Measurements from ENCODE around the gene PHIP.
A peak's percentile ranks its signal among the peaks of the same experiment; 100 is the strongest.

The PHIP gene

DNA sequence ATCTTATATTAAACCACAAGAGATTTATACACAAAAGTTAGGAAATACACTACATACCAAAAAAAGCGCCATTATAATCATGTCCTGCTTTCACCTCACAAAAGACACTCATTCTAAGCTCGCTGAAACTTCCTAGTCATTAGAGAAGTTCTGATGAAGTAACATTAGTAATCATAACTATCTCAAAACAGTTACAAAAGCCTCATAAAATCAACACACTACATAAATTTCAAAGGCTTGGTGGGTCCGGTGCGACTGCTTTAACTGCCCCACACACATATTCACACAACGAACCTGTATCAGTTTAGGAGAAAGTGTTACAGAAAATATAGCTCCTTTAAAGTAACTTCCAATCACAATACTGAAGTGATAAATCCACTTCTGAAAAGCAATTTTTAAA lies 1.9 kb downstream of the PHIP start (continued):
- TF ChIP-seq, protein P1, sequence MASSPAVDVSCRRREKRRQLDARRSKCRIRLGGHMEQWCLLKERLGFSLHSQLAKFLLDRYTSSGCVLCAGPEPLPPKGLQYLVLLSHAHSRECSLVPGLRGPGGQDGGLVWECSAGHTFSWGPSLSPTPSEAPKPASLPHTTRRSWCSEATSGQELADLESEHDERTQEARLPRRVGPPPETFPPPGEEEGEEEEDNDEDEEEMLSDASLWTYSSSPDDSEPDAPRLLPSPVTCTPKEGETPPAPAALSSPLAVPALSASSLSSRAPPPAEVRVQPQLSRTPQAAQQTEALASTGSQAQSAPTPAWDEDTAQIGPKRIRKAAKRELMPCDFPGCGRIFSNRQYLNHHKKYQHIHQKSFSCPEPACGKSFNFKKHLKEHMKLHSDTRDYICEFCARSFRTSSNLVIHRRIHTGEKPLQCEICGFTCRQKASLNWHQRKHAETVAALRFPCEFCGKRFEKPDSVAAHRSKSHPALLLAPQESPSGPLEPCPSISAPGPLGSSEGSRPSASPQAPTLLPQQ (tag by site-specific recombination; IDR thresholded peaks at IDR 0.05): peak; percentile 84
- no peak for TF ChIP-seq ZNF704 (tag by site-specific recombination; IDR thresholded peaks at IDR 0.05)
- no peak for TF ChIP-seq TCF7L2 (IDR thresholded peaks at IDR 0.05; ENCODE audit: borderline replicate concordance, low read depth, low read length)
- TF ChIP-seq ZNF266 (tag by site-specific recombination; IDR thresholded peaks at IDR 0.05; ENCODE audit: low read depth): no peak
- no peak for TF ChIP-seq ZNF24 (tag by site-specific recombination; IDR thresholded peaks at IDR 0.05)
- no peak for TF ChIP-seq ZBTB10 (tag by site-specific recombination; IDR thresholded peaks at IDR 0.05)
- TF ChIP-seq ZNF23 (tag by site-specific recombination; IDR thresholded peaks at IDR 0.05; ENCODE audit: borderline replicate concordance): no peak
- no peak for TF ChIP-seq INSM2 (tag by site-specific recombination; IDR thresholded peaks at IDR 0.05)

- H3K4me1 ChIP-seq (ENCODE audit: control insufficient read depth, insufficient read depth, low read length): peaks cover 4% of the 10 kb centered on the region
- TF ChIP-seq SP3 (tag by site-specific recombination; IDR thresholded peaks at IDR 0.05): no peak
- TF ChIP-seq ZBTB1 (tag by site-specific recombination; IDR thresholded peaks at IDR 0.05): no peak
- TF ChIP-seq SP2 (tag by site-specific recombination; IDR thresholded peaks at IDR 0.05): no peak
- no peak for TF ChIP-seq ZNF768 (tag by site-specific recombination; IDR thresholded peaks at IDR 0.05)
- no peak for TF ChIP-seq ZNF626 (tag by site-specific recombination; IDR thresholded peaks at IDR 0.05)
- TF ChIP-seq ZNF600 (tag by site-specific recombination; IDR thresholded peaks at IDR 0.05): no peak
- no peak for TF ChIP-seq ZNF433 (tag by site-specific recombination; IDR thresholded peaks at IDR 0.05; ENCODE audit: low read depth)
- TF ChIP-seq ZNF292 (tag by site-specific recombination; IDR thresholded peaks at IDR 0.05; ENCODE audit: borderline replicate concordance, low read depth): no peak
- no peak for TF ChIP-seq ZNF24 (tag by site-specific recombination; IDR thresholded peaks at IDR 0.05)
- TF ChIP-seq ZNF404 (tag by site-specific recombination; IDR thresholded peaks at IDR 0.05): no peak
- TF ChIP-seq ZNF391 (tag by site-specific recombination; IDR thresholded peaks at IDR 0.05; ENCODE audit: borderline replicate concordance, low read depth): no peak
- no peak for TF ChIP-seq ZNF133 (tag by site-specific recombination; IDR thresholded peaks at IDR 0.05)
- no peak for TF ChIP-seq ZNF266 (tag by site-specific recombination; IDR thresholded peaks at IDR 0.05; ENCODE audit: low read depth)
- no peak for TF ChIP-seq HOXC10 (CRISPR knock-in tag; IDR thresholded peaks at IDR 0.05)
- TF ChIP-seq ZBTB48 (tag by site-specific recombination; IDR thresholded peaks at IDR 0.05): no peak
- TF ChIP-seq, protein P2, sequence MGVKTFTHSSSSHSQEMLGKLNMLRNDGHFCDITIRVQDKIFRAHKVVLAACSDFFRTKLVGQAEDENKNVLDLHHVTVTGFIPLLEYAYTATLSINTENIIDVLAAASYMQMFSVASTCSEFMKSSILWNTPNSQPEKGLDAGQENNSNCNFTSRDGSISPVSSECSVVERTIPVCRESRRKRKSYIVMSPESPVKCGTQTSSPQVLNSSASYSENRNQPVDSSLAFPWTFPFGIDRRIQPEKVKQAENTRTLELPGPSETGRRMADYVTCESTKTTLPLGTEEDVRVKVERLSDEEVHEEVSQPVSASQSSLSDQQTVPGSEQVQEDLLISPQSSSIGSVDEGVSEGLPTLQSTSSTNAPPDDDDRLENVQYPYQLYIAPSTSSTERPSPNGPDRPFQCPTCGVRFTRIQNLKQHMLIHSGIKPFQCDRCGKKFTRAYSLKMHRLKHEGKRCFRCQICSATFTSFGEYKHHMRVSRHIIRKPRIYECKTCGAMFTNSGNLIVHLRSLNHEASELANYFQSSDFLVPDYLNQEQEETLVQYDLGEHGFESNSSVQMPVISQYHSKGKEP (tag by site-specific recombination; IDR thresholded peaks at IDR 0.05): no peak
- TF ChIP-seq ZBTB8A (tag by site-specific recombination; IDR thresholded peaks at IDR 0.05): no peak
- TF ChIP-seq ZNF560 (tag by site-specific recombination; IDR thresholded peaks at IDR 0.05; ENCODE audit: borderline replicate concordance): no peak
- no peak for TF ChIP-seq KLF16 (tag by site-specific recombination; IDR thresholded peaks at IDR 0.05)
- H3K27ac ChIP-seq (ENCODE audit: extremely low read depth, low read depth, low read length): no peak overlapping the region
- H3K36me3 ChIP-seq (ENCODE audit: control insufficient read depth in 2 of 2, insufficient read depth in 1 of 2, low read length in 2 of 2): peaks cover 5 to 19% of the 10 kb centered on the region in 2 experiments
- no peaks in the 10 kb centered on the region for H3K9me3 ChIP-seq (ENCODE audit: control insufficient read depth, insufficient read depth, low read depth, low read length)
- ChIA-PET CTCF (no interaction called here), POLR2A (no interaction called here)
- H3K4me3 ChIP-seq (ENCODE audit: low read depth, low read length): no peak overlapping the region
Observed at GRCh38 chr6:79073888-79074287, 4.2 kb downstream of the PHIP start.

Data from HEK293 (cell line).